ENCODE data around the gene SBK1.

Gene SBK1

DNA sequence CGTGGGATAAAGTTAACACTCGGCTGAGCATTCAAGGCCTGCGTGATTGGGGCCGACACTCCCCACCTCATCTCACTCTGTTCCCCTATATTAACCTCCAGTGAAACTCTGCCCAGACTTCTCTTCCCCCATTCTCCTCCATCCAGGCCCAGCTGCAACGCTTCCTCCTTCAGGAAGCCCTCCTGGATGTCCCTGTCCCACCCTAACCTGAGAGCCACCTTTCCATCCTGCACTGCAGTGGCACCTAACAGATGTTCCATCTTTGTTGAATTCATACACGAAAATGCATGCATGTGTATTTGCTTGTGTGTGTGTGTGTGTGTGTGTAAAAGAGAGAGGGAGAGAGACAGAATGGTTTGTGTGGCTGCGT, 32.6 kb upstream of the SBK1 start:
- H3K14ac ChIP-seq (ENCODE audit: low read length): no peak overlapping the region
- no peak overlapping the region for H2BK5ac ChIP-seq (ENCODE audit: low read length)
- no CpG with 5 or more reads among the region's 7 CpGs for WGBS, 2 donors (ENCODE audit: extremely low coverage in 2 of 2, insufficient read length in 2 of 2, insufficient replicate concordance in 1 of 2)
- H2BK120ac ChIP-seq (ENCODE audit: low read depth, low read length): no peak overlapping the region
- peak overlapping the region; percentile 10 for H3K9ac ChIP-seq (ENCODE audit: low read depth, low read length, poor library complexity)
- H4K91ac ChIP-seq (ENCODE audit: low read depth, low read length, poor library complexity): no peak overlapping the region
- no peaks in the 10 kb centered on the region for H3K36me3 ChIP-seq (replicated peaks in 1 of 2; ENCODE audit: control insufficient read depth in 2 of 2, insufficient read depth in 2 of 2, low read length in 2 of 2)
- no peaks in the 10 kb centered on the region for H3K79me1 ChIP-seq (ENCODE audit: low read depth, low read length)
- H3K18ac ChIP-seq (ENCODE audit: low read length): no peak overlapping the region
- peaks cover 8 to 21% of the 10 kb centered on the region in 2 donors for H3K4me1 ChIP-seq (ENCODE audit: control insufficient read depth in 2 of 2, insufficient read depth in 1 of 2, low read depth in 1 of 2, low read length in 2 of 2)
- H3K27ac ChIP-seq (replicated peaks; ENCODE audit: low read length): no peak overlapping the region
- H3K4ac ChIP-seq (ENCODE audit: low read length): no peak overlapping the region
- no peak overlapping the region for H3K23ac ChIP-seq (ENCODE audit: low read depth, low read length, poor library complexity)
- H4K8ac ChIP-seq (ENCODE audit: low read depth, low read length): no peak overlapping the region
- no peak overlapping the region for H3K4me2 ChIP-seq (ENCODE audit: insufficient read depth, low read length, poor library complexity, severe bottlenecking)
- no peak overlapping the region for H2AFZ ChIP-seq (ENCODE audit: low read length)
- no peak for DNase-seq (ENCODE audit: low spot score)
- H2AK5ac ChIP-seq (ENCODE audit: low read depth, low read length): peak overlapping the region; percentile 1
- peaks cover 0 to 1% of the 10 kb centered on the region in 2 donors for H3K9me3 ChIP-seq (replicated peaks in 1 of 2; ENCODE audit: control insufficient read depth in 2 of 2, insufficient read depth in 1 of 2, low read depth in 1 of 2, low read length in 2 of 2)
- no peak overlapping the region for H2BK12ac ChIP-seq (ENCODE audit: low read length)
- no peak overlapping the region for H2BK15ac ChIP-seq (ENCODE audit: low read length)
- peaks cover 0 to 50% (median 3%) of the 10 kb centered on the region in 3 experiments for H3K27me3 ChIP-seq (ENCODE audit: control insufficient read depth in 3 of 3, insufficient read depth in 3 of 3, low read depth in 1 of 3, low read length in 3 of 3)
- no peak overlapping the region for H3K4me3 ChIP-seq (ENCODE audit: low read length in 2 of 2)

DNA sequence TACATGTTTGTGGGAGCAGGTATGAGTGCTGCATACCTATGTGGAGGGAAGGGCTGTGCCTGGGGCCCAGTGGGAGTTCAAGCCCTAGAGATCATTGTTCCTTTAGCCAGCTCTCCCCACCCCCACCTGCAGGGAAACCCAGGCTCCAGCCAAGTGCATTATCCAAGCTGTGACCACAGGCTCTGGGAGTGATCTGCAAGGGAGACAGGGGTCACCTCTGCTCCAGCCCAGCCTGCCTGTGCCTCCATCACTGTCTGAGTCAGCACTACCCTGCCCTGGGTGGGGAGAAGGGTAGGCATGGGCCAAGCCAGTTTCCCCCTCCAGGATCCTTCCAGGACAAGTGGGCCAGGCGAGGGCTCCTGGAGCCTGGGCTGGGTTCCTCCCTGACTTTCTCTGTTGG, 32.1 kb upstream of the SBK1 start:
- Histone ChIP-seq H2AK5ac (ENCODE audit: low read depth, low read length) (no peak overlapping the region), H3K9ac (ENCODE audit: low read depth, low read length, poor library complexity) (no peak overlapping the region), H3K9me3 (replicated peaks in 1 of 2; ENCODE audit: control insufficient read depth in 2 of 2, insufficient read depth in 1 of 2, low read depth in 1 of 2, low read length in 2 of 2) (peaks cover 0 to 1% of the 10 kb centered on the region in 2 donors), H3K4ac (ENCODE audit: low read length) (no peak overlapping the region), H3K4me3 (ENCODE audit: low read length in 2 of 2) (no peak overlapping the region), H3K36me3 (replicated peaks in 1 of 2; ENCODE audit: control insufficient read depth in 2 of 2, insufficient read depth in 2 of 2, low read length in 2 of 2) (no peaks in the 10 kb centered on the region), H2BK15ac (ENCODE audit: low read length) (no peak overlapping the region), H3K14ac (ENCODE audit: low read length) (no peak overlapping the region), H3K4me2 (ENCODE audit: insufficient read depth, low read length, poor library complexity, severe bottlenecking) (no peak overlapping the region), H3K27ac (replicated peaks; ENCODE audit: low read length) (no peak overlapping the region), H3K27me3 (ENCODE audit: control insufficient read depth in 3 of 3, insufficient read depth in 3 of 3, low read depth in 1 of 3, low read length in 3 of 3) (peaks cover 0 to 48% (median 3%) of the 10 kb centered on the region in 3 experiments), H3K18ac (ENCODE audit: low read length) (no peak overlapping the region), H3K79me1 (ENCODE audit: low read depth, low read length) (no peaks in the 10 kb centered on the region), H2BK120ac (ENCODE audit: low read depth, low read length) (no peak overlapping the region), H2BK5ac (ENCODE audit: low read length) (no peak overlapping the region), H2BK12ac (ENCODE audit: low read length) (no peak overlapping the region), H4K91ac (ENCODE audit: low read depth, low read length, poor library complexity) (no peak overlapping the region), H4K8ac (ENCODE audit: low read depth, low read length) (no peak overlapping the region), H3K4me1 (ENCODE audit: control insufficient read depth in 2 of 2, insufficient read depth in 1 of 2, low read depth in 1 of 2, low read length in 2 of 2) (peaks cover 8 to 20% of the 10 kb centered on the region in 2 donors), H2AFZ (ENCODE audit: low read length) (no peak overlapping the region), H3K23ac (ENCODE audit: low read depth, low read length, poor library complexity) (peak overlapping the region; percentile 8)
- no peak for DNase-seq (ENCODE audit: low spot score)
- WGBS, 2 donors (ENCODE audit: extremely low coverage in 2 of 2, insufficient read length in 2 of 2, insufficient replicate concordance in 1 of 2): no CpG with 5 or more reads among the region's 1 CpG

DNA sequence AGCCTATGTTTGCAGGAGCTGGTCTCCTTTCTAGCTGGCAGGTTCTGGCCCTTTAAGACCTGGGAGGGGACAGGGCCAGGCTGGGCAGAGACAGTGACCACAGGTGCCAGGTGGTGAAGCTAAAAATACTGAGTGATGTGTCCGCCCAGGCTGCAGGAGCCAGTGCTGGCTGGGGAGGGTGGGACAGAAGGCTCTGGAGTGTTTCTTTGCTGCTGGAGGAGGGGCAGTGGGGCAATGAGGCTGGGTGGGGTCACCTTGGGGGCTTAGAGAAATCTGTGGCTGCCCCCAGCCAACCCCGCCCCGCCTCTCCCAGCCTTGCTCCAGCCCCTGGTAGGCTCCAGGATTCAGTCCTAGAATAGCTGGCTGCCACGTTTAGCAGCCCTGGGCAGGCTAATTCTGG, 30.4 kb upstream of the SBK1 start:
- Histone ChIP-seq H4K91ac (ENCODE audit: low read depth, low read length, poor library complexity) (no peak overlapping the region), H2AK5ac (ENCODE audit: low read depth, low read length) (no peak overlapping the region), H3K18ac (ENCODE audit: low read length) (peak overlapping the region; percentile 36), H2BK15ac (ENCODE audit: low read length) (no peak overlapping the region), H3K27me3 (ENCODE audit: control insufficient read depth in 3 of 3, insufficient read depth in 3 of 3, low read depth in 1 of 3, low read length in 3 of 3) (peaks cover 0 to 37% (median 3%) of the 10 kb centered on the region in 3 experiments), H3K4ac (ENCODE audit: low read length) (no peak overlapping the region), H3K4me1 (ENCODE audit: control insufficient read depth in 2 of 2, insufficient read depth in 1 of 2, low read depth in 1 of 2, low read length in 2 of 2) (peaks cover 8 to 15% of the 10 kb centered on the region in 2 donors), H3K9me3 (replicated peaks in 1 of 2; ENCODE audit: control insufficient read depth in 2 of 2, insufficient read depth in 1 of 2, low read depth in 1 of 2, low read length in 2 of 2) (peaks cover 0 to 1% of the 10 kb centered on the region in 2 donors), H3K23ac (ENCODE audit: low read depth, low read length, poor library complexity) (no peak overlapping the region), H2AFZ (ENCODE audit: low read length) (peak overlapping the region; percentile 30), H2BK5ac (ENCODE audit: low read length) (no peak overlapping the region), H2BK120ac (ENCODE audit: low read depth, low read length) (no peak overlapping the region), H3K36me3 (replicated peaks in 1 of 2; ENCODE audit: control insufficient read depth in 2 of 2, insufficient read depth in 2 of 2, low read length in 2 of 2) (no peaks in the 10 kb centered on the region), H4K8ac (ENCODE audit: low read depth, low read length) (no peak overlapping the region), H2BK12ac (ENCODE audit: low read length) (no peak overlapping the region), H3K27ac (replicated peaks; ENCODE audit: low read length) (no peak overlapping the region), H3K79me1 (ENCODE audit: low read depth, low read length) (no peaks in the 10 kb centered on the region), H3K9ac (ENCODE audit: low read depth, low read length, poor library complexity) (no peak overlapping the region), H3K14ac (ENCODE audit: low read length) (no peak overlapping the region), H3K4me3 (ENCODE audit: low read length in 2 of 2) (no peak overlapping the region), H3K4me2 (ENCODE audit: insufficient read depth, low read length, poor library complexity, severe bottlenecking) (no peak overlapping the region)
- no CpG with 5 or more reads among the region's 4 CpGs for WGBS, 2 donors (ENCODE audit: extremely low coverage in 2 of 2, insufficient read length in 2 of 2, insufficient replicate concordance in 1 of 2)
- no peak for DNase-seq (ENCODE audit: low spot score)

DNA sequence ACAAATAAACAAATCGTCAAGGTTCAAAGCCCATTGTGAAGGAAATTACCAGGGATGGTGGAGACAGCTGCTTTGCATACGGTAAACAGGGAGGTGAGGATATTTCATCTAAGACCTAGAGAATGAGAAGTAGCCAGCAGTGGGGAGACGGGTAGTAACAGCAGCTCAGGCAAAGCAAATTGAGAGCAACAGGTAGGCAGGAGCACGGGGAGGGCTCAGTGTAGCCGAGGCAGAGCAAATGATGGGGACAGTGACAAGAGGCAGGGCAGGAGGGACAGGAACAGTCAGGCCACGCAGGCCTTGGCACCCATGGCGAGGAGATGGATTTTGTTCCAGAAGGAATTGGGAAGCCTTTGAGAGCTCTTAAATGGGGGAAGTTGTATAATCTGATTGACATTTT, 29.0 kb upstream of the SBK1 start:
- no peak overlapping the region for H4K91ac ChIP-seq (ENCODE audit: low read depth, low read length, poor library complexity)
- no peak overlapping the region for H3K9ac ChIP-seq (ENCODE audit: low read depth, low read length, poor library complexity)
- no peaks in the 10 kb centered on the region for H3K36me3 ChIP-seq (replicated peaks in 1 of 2; ENCODE audit: control insufficient read depth in 2 of 2, insufficient read depth in 2 of 2, low read length in 2 of 2)
- H2AFZ ChIP-seq (ENCODE audit: low read length): no peak overlapping the region
- H2BK120ac ChIP-seq (ENCODE audit: low read depth, low read length): no peak overlapping the region
- H3K27ac ChIP-seq (replicated peaks; ENCODE audit: low read length): no peak overlapping the region
- H3K4me1 ChIP-seq (ENCODE audit: control insufficient read depth in 2 of 2, insufficient read depth in 1 of 2, low read depth in 1 of 2, low read length in 2 of 2): peaks cover 8 to 15% of the 10 kb centered on the region in 2 donors
- H3K4ac ChIP-seq (ENCODE audit: low read length): no peak overlapping the region
- no peak overlapping the region for H3K14ac ChIP-seq (ENCODE audit: low read length)
- no peak overlapping the region for H4K8ac ChIP-seq (ENCODE audit: low read depth, low read length)
- H2BK12ac ChIP-seq (ENCODE audit: low read length): no peak overlapping the region
- no peaks in the 10 kb centered on the region for H3K79me1 ChIP-seq (ENCODE audit: low read depth, low read length)
- no peak overlapping the region for H3K23ac ChIP-seq (ENCODE audit: low read depth, low read length, poor library complexity)
- peaks cover 0 to 1% of the 10 kb centered on the region in 2 donors for H3K9me3 ChIP-seq (replicated peaks in 1 of 2; ENCODE audit: control insufficient read depth in 2 of 2, insufficient read depth in 1 of 2, low read depth in 1 of 2, low read length in 2 of 2)
- no peak overlapping the region for H3K4me3 ChIP-seq (ENCODE audit: low read length in 2 of 2)
- H3K27me3 ChIP-seq (ENCODE audit: control insufficient read depth in 3 of 3, insufficient read depth in 3 of 3, low read depth in 1 of 3, low read length in 3 of 3): peaks cover 0 to 25% (median 0%) of the 10 kb centered on the region in 3 experiments
- H2BK5ac ChIP-seq (ENCODE audit: low read length): no peak overlapping the region
- H2BK15ac ChIP-seq (ENCODE audit: low read length): no peak overlapping the region
- H2AK5ac ChIP-seq (ENCODE audit: low read depth, low read length): no peak overlapping the region
- WGBS, 2 donors (ENCODE audit: extremely low coverage in 2 of 2, insufficient read length in 2 of 2, insufficient replicate concordance in 1 of 2): no CpG with 5 or more reads among the region's 7 CpGs
- DNase-seq (ENCODE audit: low spot score): no peak
- no peak overlapping the region for H3K4me2 ChIP-seq (ENCODE audit: insufficient read depth, low read length, poor library complexity, severe bottlenecking)
- H3K18ac ChIP-seq (ENCODE audit: low read length): no peak overlapping the region

Data from neuronal stem cell (in vitro differentiated cells).